ENCODE results near the gene ADAMTSL3. TPM values are rescaled to one million over a fixed set of nuclear protein-coding genes. Genes with fewer than 3 reads are reported as not detected.

The ADAMTSL3 gene
- polyA plus RNA-seq, 1 of the 3 experiments (the other 2 are of a cell fraction), result 0.02 TPM

DNA sequence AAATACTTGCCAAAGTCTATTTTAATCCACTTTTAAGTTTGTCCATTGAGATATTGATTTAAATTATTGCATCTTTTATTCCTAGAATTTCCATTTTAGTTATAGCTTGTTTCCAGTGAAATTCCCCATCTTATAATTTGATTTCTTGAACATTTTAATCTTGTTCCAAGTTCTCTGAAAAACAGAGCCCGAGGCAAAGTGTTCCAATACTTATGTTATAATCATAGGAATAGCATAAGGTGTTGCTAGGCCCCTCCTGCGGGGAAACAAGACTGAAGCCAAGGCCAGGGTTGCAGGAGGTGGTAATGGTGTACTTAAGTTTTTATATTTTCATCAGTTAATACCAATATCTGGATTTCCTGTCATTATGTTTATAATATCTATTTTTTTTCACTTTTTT, 226.6 kb downstream of the ADAMTSL3 start:
- H3F3A ChIP-seq (replicated peaks; ENCODE audit: insufficient read depth), result no peaks in the 10 kb centered on the region
- ChIA-PET POLR2A (no interaction called here), CTCF (no interaction called here)
- no peak overlapping the region for H2AFZ ChIP-seq (ENCODE audit: low read depth)
- no peak for DNase-seq
- no peak overlapping the region for H3K9ac ChIP-seq
- H3K4me2 ChIP-seq, result no peak overlapping the region
- no peaks in the 10 kb centered on the region for H3K27me3 ChIP-seq (ENCODE audit: insufficient read depth)
- no peaks in the 10 kb centered on the region for H3K9me3 ChIP-seq
- H4K20me1 ChIP-seq (ENCODE audit: insufficient read depth), result no peaks in the 10 kb centered on the region
- no peaks in the 10 kb centered on the region for H3K9me2 ChIP-seq
- H3K79me2 ChIP-seq (ENCODE audit: insufficient read depth), result no peaks in the 10 kb centered on the region
- TF ChIP-seq GATA2 (CRISPR knock-in tag; IDR thresholded peaks at IDR 0.05), result no peak
- no peak for TF ChIP-seq JUND (IDR thresholded peaks at IDR 0.05)
- TF ChIP-seq SMC3 (IDR thresholded peaks at IDR 0.05; ENCODE audit: low read depth, low read length), result no peak
- no peak for TF ChIP-seq RAD21 (IDR thresholded peaks at IDR 0.05; ENCODE audit: low read length)
- TF ChIP-seq, protein P1, sequence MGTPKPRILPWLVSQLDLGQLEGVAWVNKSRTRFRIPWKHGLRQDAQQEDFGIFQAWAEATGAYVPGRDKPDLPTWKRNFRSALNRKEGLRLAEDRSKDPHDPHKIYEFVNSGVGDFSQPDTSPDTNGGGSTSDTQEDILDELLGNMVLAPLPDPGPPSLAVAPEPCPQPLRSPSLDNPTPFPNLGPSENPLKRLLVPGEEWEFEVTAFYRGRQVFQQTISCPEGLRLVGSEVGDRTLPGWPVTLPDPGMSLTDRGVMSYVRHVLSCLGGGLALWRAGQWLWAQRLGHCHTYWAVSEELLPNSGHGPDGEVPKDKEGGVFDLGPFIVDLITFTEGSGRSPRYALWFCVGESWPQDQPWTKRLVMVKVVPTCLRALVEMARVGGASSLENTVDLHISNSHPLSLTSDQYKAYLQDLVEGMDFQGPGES (IDR thresholded peaks at IDR 0.05; ENCODE audit: low read depth, low read length), result no peak
- TF ChIP-seq TCF12 (IDR thresholded peaks at IDR 0.05), result no peak
- TF ChIP-seq, protein P2, sequence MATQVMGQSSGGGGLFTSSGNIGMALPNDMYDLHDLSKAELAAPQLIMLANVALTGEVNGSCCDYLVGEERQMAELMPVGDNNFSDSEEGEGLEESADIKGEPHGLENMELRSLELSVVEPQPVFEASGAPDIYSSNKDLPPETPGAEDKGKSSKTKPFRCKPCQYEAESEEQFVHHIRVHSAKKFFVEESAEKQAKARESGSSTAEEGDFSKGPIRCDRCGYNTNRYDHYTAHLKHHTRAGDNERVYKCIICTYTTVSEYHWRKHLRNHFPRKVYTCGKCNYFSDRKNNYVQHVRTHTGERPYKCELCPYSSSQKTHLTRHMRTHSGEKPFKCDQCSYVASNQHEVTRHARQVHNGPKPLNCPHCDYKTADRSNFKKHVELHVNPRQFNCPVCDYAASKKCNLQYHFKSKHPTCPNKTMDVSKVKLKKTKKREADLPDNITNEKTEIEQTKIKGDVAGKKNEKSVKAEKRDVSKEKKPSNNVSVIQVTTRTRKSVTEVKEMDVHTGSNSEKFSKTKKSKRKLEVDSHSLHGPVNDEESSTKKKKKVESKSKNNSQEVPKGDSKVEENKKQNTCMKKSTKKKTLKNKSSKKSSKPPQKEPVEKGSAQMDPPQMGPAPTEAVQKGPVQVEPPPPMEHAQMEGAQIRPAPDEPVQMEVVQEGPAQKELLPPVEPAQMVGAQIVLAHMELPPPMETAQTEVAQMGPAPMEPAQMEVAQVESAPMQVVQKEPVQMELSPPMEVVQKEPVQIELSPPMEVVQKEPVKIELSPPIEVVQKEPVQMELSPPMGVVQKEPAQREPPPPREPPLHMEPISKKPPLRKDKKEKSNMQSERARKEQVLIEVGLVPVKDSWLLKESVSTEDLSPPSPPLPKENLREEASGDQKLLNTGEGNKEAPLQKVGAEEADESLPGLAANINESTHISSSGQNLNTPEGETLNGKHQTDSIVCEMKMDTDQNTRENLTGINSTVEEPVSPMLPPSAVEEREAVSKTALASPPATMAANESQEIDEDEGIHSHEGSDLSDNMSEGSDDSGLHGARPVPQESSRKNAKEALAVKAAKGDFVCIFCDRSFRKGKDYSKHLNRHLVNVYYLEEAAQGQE (IDR thresholded peaks at IDR 0.05; ENCODE audit: low read depth, low read length), result no peak
- TF ChIP-seq NFIC (IDR thresholded peaks at IDR 0.05; ENCODE audit: borderline replicate concordance), result no peak
- TF ChIP-seq, protein P3, sequence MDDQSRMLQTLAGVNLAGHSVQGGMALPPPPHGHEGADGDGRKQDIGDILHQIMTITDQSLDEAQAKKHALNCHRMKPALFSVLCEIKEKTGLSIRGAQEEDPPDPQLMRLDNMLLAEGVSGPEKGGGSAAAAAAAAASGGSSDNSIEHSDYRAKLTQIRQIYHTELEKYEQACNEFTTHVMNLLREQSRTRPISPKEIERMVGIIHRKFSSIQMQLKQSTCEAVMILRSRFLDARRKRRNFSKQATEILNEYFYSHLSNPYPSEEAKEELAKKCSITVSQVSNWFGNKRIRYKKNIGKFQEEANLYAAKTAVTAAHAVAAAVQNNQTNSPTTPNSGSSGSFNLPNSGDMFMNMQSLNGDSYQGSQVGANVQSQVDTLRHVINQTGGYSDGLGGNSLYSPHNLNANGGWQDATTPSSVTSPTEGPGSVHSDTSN (IDR thresholded peaks at IDR 0.05), result no peak
- no peak for TF ChIP-seq FOXJ3 (CRISPR knock-in tag; IDR thresholded peaks at IDR 0.05)
- no peak for TF ChIP-seq FOXM1 (IDR thresholded peaks at IDR 0.05; ENCODE audit: low read depth)
- TF ChIP-seq TEAD4 (IDR thresholded peaks at IDR 0.05; ENCODE audit: borderline replicate concordance, insufficient read depth), result no peak
- no peak for TF ChIP-seq RXRA (IDR thresholded peaks at IDR 0.05; ENCODE audit: borderline replicate concordance, low read depth)
- no peak for TF ChIP-seq RCOR1 (IDR thresholded peaks at IDR 0.05; ENCODE audit: low read length)
- no peak for TF ChIP-seq EZH2phosphoT487 (IDR thresholded peaks at IDR 0.05; ENCODE audit: borderline replicate concordance, low read depth)
- TF ChIP-seq TAF1 (IDR thresholded peaks at IDR 0.05; ENCODE audit: borderline replicate concordance, low read depth, low read length), result no peak
- TF ChIP-seq RFX5 (IDR thresholded peaks at IDR 0.05; ENCODE audit: low read length), result no peak
- no peak for TF ChIP-seq SIN3A (IDR thresholded peaks at IDR 0.05; ENCODE audit: borderline replicate concordance, low read depth, low read length)
- TF ChIP-seq CHD2 (IDR thresholded peaks at IDR 0.05; ENCODE audit: low read length, partially characterized antibody), result no peak
- TF ChIP-seq, protein P4, sequence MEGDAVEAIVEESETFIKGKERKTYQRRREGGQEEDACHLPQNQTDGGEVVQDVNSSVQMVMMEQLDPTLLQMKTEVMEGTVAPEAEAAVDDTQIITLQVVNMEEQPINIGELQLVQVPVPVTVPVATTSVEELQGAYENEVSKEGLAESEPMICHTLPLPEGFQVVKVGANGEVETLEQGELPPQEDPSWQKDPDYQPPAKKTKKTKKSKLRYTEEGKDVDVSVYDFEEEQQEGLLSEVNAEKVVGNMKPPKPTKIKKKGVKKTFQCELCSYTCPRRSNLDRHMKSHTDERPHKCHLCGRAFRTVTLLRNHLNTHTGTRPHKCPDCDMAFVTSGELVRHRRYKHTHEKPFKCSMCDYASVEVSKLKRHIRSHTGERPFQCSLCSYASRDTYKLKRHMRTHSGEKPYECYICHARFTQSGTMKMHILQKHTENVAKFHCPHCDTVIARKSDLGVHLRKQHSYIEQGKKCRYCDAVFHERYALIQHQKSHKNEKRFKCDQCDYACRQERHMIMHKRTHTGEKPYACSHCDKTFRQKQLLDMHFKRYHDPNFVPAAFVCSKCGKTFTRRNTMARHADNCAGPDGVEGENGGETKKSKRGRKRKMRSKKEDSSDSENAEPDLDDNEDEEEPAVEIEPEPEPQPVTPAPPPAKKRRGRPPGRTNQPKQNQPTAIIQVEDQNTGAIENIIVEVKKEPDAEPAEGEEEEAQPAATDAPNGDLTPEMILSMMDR (IDR thresholded peaks at IDR 0.05), result no peak
- H3K27ac ChIP-seq (ENCODE audit: low read depth in 2 of 2, low read length in 1 of 2), result no peak overlapping the region
- H3K4me3 ChIP-seq (ENCODE audit: low read depth in 2 of 2, low read length in 1 of 2), result no peak overlapping the region
- no peaks in the 10 kb centered on the region for H3K4me1 ChIP-seq (ENCODE audit: control insufficient read depth in 1 of 2, insufficient read depth in 2 of 2, low read depth in 1 of 2, low read length in 1 of 2)
- H3K36me3 ChIP-seq (replicated peaks in 1 of 2; ENCODE audit: control insufficient read depth in 1 of 2, insufficient read depth in 2 of 2, low read length in 1 of 2), result no peaks in the 10 kb centered on the region
- 0% methylated on average over 2 of the region's 2 CpGs for WGBS (ENCODE audit: low lambda C conversion rate)

Measured in SK-N-SH (cell line).